ENCODE data around the gene MINDY4.
"Not testable (repeated sequence)": the region's sequence is repeated elsewhere in the genome, so short reads cannot be mapped to it uniquely, and the experiment has no call there.

Gene MINDY4

DNA sequence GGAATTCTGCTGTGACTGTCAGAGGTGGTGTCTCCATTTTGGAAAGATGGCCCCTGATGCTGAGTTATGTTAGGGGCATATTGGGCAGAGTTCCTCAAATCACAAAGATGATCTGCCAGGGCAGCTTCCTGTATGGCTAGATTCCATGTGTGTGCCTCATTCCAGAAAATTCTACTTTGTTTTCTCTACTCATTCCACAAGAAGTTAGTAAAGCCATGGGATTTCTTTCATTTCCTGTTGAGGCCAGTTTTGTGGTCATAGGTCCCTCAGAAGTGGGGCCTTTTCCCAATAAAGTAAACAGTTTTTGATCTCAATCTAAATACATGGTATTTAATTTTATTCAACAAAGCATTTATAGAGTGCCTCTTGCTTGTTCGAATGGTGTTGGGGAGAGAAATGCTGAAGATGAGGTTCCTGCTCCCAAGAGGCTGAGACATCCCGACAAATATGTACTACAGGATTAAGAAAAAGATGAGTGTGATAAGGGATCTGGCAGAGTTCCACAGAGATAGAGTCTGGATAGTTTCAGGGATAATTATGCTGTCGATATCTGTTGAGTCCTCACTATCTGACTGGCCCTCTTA lies 33.0 kb downstream of the MINDY4 start:
- no peak for DNase-seq (ENCODE audit: low spot score)

DNA sequence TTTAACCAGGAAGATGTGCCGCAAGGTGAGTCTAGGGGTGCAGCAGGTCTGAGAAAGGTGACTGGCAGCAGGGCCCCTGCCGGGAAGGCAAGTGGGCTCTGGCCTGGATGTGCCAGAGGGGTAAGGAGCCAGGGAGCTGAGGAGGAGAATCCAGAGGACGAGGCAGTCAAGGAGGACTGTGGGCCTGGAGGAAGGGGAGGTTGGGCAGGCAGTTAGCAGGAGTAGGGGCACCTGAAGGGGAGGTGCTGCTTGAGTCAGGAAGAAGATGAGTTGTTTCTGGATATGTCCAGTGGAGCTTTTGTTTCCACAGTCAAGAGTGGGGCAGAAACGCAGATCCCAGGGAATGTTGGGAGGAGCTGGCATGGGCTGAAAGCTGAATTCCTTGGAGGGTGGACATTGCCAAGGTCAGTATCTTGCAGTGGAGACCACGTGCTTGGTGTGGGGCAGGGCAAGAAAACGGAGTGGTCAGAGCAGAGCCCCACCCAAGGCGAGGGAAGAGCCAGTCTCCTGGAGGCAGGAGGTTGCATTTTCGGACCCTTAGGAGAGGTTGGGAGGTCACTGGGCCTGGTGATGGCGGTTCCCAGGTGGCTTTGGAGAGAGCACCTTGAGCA lies 34.0 kb downstream of the MINDY4 start:
- DNase-seq (ENCODE audit: low spot score), result no peak

DNA sequence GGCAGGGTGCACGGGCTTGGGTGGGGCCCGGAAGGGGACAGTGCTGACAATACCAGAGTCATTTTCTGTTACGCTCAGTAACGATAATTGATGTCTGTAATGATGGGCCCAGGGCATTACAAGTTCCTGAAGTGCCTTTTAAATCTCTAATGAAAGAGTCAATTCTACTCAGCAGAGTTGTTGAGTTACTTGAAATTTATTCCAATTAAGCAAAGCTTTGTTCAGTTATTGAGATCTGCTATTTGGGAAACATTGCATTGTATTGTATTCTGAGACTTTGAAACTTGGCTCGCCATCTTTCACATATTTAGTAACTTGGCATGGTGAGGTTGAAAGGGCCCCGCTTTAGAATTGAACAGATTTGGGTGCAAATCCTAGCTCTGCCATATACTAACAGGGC lies 34.7 kb downstream of the MINDY4 start:
- no peak for DNase-seq (ENCODE audit: low spot score)

DNA sequence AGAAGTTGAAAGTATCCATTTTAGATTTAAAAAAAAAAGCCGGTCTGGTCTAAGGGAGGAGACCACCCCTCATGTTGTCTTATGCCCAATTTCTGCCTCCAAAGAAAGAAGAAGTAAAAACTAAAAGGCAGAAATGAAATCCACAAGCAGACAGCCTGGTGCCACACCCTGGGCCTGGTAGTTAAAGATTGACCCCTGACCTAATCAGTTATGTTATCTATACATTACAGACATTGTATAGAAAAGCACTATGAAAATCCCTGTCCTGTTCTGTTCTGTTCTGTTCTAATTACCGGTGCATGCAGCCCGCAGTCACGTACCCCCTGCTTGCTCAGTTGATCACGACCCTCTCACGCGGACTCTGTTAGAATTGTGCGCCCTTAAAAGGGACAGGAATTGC lies 36.3 kb downstream of the MINDY4 start:
- not testable (repeated sequence) for DNase-seq (ENCODE audit: low spot score)

DNA sequence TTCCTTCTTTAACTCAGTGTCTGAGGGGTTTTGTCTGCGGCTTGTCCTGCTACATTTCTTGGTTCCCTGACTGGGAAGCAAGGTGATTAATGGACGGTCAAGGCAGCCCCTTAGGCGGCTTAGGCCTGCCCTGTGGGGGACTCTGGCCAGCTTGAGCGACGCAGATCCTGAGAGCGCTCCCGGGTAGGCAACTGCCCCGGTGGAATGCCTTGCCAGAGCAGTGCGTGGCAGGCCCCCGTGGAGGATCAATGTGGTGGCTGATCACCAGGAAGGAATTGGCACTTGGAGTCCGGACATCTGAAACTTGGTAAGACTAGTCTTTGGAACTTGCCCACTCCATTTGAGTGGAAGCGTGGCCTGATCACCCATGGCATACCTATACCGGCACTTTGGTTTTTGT lies 36.7 kb downstream of the MINDY4 start:
- DNase-seq (ENCODE audit: low spot score), result not testable (repeated sequence)

DNA sequence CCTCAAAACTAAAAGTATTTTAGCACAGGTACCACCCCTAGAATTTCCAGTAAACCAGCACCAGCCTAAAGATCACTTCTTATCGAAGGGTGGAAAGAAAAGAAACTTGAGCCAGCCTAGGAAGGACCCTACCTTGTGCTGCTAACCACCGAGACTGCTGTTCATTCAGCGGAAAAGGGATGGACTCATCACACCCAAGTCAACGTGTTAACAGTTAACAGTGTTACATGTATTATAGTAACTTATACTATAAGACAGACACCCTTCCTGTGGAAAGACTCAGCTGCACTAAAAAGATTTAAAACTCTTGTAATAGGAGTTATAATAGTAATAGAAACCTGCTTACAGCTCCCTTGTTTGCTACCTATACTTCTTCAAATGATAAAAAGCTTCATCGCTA lies 39.8 kb downstream of the MINDY4 start:
- no peak for DNase-seq (ENCODE audit: low spot score)

DNA sequence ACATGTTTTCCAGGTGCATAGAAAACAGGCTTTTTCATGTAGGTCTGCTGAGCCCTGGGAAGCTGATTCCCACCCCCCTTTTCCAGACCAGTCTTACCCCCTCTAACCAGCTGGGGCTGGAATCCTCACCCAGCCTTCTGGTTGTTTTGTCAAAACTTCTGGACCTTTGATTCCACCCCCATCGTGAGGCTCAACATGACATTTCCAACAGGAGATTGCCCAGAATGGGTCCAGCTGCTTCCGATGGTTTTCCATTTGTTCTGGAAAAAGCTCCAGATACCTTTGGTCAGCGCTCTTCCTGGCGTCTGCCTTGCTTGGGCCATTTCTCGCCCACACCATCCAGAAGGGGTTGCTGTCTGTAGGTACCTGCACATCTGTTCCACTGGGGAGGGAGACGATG lies 41.5 kb downstream of the MINDY4 start:
- no peak for DNase-seq (ENCODE audit: low spot score)

DNA sequence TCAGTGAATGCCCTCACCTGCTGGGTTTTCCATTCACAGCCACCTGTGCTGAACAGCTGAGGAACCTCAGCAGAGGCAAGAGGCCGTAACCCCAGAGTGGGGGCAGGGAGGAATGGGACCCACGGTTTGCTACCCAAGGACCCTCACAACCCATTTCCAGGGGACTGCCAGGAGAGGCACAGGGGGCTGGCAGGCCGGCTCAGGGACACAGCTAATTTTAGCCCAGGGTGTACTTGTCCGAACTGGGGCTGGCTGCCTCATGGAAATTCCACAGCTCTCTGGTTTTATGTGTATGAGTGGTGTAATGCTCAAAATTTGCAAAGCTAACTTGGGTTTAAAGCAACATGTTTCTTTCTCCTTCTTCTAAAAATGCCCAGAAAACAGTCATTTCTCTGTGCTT lies 42.2 kb downstream of the MINDY4 start:
- no peak for DNase-seq (ENCODE audit: low spot score)

DNA sequence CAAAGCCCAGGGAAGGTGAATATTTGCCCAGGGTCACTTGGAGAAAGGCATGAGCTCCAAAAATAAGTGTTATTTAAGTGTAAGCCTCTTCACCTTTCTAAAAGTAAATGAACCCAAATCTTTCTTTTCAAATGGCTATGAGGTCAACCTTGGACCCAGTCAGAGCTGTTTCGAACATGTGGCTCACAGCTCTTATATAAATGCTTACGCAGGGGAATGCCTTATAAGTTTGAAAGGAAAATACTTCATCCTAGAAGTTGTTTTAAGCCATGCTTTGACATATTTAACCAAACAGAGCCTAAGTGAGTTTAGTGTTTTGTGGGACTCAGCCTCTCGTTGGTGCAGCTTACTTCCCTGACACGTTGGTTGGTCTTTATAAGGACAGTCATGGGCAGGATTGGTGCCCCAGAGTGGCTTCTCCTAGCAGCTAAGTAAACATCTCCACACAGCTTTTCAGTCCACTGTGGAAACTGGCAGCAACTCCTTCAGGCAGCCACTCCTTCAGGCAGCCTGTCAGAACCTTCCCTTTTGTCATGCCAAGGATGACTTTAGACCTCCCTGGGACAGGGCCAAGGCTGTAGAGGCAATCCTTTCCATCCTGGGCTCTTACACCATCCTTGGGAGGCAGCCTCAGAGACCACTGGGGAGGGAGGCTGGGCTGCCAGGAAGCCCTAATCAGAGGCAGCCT lies 43.6 kb downstream of the MINDY4 start:
- DNase-seq (ENCODE audit: low spot score), result no peak

DNA sequence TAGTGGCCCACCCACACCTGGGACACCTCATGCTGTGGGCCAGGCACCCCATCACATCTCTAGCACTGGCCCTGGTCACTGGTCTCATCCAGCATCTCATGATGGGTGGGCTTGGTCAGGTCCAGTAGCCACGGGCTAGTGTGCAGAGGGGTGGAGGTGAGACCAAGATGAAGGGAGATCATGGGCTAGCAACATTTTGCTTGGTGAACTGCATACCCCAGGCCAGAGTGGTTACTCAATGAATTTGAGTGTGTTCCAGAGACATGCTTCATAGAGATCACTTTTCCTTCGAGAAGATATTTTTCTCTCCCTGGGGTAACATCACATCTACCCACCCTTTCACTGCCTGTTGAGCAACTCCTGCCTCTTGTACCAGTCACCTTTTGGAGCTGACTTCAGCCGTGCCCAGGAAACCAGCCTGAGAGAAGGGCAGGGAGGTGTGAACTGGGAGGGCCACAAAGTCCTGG lies 44.2 kb downstream of the MINDY4 start:
- DNase-seq (ENCODE audit: low spot score), result no peak

DNA sequence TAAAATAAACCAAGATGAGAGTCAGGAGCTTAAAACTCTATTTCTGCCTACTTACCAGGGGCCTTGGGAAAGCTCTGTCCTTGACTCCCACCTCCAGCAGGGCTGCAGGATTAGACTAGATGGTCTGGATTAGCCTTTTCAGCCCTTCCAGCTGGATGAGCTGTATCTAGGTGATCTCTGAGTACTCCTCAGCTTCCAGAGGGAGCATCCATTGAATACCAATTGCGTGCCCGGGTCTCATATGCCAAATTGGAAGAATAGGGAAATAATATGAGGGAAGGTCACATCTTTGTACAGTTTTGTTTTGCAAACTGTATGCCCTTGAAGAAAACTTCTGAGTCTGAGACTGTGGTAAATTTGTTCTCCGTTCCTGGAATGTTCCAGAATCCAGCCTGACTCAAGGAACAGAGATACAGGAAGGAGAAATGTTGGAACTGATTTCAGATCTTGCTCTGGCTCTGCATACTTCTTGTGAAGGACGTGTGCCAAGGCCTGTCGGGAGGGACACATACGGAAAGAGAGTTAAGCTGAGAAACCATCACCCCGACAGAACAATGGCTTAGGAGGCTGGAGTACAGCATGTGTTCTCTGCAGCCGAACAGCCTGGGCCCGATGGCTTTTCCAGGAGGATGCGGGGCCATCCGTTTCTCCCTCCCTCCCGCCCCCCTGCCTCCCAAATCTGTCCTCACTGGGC lies 44.9 kb downstream of the MINDY4 start:
- DNase-seq (ENCODE audit: low spot score), result no peak

DNA sequence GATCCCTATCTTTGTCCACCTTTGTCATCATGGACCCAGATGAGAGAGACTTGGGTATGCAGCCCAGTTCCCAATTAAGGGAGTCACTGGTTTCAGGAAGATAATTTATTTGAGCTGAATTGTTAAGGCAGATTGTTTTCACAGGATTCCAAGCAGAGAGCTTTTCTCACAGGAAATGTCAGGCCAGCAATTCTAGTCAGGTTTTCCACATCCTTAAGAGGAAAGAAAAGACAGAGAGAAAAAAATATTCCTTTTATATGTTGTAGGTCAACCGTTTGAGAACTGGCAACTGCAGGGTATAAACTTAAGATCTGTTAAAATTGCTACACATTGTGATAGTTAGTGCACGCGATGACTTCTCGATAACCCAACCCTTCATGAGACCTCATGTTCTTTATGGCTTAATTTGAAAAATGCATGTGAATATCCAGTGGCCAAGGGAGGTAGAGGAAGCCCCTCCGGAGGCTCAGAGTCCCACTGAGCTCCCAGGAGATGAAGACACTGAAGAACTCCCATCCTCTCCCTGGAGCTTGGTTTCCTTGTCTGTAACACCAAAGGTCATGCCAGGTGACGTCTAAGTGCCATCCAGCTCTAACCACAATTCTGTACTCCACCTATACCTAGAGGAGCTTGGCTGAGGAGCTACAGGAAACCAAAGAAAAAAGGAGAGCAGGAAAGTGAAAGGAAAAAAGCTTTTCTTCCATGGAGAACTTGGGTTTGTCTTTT lies 45.6 kb downstream of the MINDY4 start:
- no peak for DNase-seq (ENCODE audit: low spot score)

DNA sequence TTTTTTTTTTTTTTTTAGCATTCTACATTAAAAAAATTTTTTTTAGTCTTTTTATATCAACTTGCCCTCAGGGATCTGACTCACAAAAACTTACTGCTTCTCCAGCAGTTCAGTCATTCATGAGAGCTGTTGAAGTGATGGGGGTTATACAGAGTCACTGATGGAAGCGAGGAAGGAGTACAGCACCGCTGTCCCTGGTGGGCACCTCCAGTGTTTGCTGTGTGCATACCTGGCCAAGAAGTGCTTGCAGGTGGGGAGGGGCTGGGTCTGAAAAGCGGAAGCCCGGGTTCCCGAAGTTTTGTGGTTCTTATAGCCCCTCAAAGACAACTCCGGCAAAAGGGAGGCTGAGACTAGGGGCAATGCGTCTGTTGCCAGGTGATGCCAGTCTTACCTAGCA lies 46.2 kb downstream of the MINDY4 start:
- DNase-seq (ENCODE audit: low spot score), result no peak

DNA sequence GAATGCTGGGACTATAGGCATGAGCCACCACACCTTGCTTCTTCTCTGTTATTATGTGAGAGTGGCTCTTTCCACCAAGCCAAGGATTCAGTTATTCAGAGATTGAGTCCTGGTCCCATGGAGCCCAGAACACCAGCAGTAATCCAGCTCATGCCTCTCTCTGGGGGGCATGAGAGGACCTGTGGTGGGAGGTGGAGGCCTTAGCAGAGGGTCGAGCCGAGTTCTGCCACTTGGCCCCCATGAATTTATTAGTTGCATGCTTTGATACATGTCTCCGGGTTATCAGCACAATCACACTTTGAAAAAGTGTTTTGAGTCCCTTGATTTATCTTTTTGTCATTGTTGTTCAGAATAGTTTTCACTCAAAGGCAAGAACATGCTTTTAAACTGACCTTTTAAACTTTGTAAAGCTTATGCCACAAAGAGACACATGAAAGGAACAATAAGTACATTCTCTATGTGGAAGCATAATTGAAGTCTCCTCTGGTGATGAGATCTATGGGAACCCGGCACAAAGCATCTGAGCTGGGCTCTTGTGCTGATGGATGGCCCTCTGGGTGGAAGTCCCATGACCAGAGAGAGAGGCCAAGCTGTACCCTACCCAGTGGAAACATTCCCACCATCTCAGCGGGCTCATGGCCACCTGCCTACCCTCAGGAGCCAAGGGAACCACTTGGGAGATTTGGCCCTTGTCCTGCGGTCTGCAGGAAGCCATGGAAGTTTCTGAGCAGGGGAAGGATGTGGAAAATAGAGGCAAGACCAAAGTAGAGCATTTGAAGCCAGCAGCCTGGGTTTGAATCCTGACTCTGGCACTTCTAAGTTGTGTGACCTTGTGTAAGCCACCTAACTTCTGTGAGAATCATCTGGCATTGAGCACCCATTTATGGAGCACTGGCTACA lies 53.9 kb downstream of the MINDY4 start:
- no peak for DNase-seq (ENCODE audit: low spot score)

DNA sequence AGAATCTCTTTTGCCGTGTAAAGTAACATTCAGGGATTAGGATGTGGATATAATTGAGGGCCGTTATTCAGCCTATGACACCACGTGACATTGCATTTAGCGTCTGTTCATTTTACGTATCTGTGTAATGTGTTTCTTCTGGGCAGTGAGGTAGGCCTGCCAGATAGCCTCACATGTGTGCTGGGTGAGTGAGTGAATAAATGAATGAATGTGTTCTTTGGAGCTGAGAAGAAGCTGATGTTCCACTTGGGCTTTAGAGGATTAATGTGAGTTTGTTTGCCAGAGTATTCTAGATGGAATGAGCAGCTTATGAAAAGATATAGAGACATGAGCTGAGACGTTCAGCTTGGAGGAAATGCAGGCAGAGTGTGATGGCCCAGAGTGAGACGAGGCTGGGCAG lies 55.0 kb downstream of the MINDY4 start:
- no peak for DNase-seq (ENCODE audit: low spot score)

DNA sequence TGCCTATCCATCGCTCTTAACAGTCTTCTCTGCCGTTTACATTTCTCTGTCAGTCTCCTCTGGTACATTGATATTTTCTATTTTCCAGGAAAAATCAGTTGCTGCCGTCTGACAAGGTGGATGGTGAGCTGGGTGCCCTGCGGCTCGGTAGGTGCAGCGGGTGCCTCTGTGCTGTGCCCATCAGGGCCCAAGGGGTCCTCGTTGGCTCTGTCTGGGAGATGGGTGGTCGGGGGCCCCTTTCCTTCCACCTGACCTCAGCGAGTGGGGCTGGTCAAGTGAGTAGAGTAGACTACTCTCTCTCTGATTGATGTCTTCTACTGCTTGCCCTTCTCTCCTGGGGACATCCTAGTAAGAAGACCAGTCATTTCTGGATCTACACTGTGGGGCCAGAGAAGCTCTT lies 57.4 kb downstream of the MINDY4 start:
- no peak for DNase-seq (ENCODE audit: low spot score)

DNA sequence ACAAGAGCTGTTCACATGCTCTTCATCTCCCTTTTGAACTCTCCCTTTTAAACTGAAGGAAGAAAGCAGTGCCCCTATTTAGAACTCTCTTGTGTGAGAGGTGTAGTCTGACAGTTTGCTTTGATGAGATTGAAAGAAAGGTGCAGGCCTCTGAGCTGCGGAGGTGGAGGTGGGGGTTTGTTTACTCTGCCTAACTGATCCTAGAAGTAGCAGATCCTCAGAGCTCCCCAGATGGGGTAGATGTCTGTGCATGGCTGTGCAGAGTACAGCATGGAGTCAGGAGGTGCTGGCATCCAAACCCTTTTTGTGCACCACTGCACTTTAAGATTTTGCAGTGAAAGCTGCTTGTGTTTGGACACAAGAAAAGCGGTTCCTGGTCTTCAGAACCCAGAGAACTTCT lies 58.3 kb downstream of the MINDY4 start:
- DNase-seq (ENCODE audit: low spot score), result no peak

DNA sequence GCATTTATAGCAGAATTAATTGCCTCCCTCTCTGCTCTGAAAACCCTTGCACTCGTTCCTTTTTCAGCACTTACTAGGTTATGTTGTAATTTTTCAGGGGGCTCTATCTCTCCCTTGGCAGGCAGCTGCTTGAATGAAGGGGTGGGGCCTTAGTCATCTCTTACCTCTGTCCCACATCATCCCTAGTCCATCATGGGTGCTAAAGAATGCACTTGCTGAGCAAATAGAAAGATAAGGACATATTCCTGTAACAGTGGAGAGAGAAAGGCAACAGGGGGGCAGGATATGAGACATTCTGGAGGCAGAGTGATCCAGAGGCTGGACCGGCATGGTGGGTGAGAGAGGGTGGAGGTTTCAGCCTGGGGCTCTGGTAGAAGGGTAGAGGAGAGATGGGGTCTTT lies 60.0 kb downstream of the MINDY4 start:
- DNase-seq (ENCODE audit: low spot score), result no peak

DNA sequence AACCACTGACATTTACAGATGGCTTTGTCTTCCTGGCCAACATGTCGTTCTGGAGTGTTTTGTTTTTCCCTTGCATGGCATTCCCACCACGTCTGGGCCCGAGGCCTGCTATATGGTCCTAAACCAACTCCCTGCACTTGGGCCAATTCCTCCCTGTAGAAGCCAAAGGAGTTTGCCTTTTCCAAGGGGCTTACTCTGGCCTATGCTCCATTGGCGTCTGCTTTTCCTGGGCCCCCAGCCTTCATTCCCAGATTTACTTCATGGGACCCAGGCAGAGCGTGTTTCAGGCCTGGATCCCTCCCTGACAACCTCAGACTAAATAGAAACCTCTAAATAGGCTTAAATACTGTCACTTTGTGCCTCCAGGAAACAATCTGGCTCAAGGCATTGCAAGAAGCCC lies 60.7 kb downstream of the MINDY4 start:
- DNase-seq (ENCODE audit: low spot score), result no peak

DNA sequence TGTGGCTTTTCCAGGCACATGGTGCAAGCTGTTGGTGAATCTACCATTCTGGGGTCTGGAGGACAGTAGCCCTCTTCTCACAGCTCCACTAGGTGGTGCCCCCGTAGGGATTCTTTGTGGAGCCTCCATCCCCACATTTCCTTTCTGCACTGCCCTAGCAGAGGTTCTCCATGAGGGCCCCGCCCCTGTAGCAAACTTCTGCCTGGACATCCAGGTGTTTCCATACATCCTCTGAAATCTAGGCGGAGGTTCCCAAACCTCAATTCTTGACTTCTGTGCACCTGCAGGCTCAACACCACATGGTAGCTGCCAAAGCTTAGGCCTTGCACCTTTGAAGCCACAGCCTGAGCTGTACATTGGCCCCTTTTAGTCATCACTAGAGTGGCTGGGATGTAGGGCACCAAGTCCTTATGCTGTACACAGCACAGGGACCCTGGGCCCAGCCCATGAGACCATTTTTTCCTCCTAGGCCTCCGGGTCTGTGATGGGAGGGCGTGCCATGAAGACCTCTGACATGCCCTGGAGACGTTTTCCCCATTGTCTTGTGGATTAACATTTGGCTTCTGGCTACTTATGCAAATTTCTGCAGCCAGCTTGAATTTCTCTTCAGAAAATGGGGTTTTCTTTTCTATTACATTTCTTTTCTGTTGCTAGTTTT lies 62.9 kb downstream of the MINDY4 start:
- DNase-seq (ENCODE audit: low spot score), result not testable (repeated sequence)

DNA sequence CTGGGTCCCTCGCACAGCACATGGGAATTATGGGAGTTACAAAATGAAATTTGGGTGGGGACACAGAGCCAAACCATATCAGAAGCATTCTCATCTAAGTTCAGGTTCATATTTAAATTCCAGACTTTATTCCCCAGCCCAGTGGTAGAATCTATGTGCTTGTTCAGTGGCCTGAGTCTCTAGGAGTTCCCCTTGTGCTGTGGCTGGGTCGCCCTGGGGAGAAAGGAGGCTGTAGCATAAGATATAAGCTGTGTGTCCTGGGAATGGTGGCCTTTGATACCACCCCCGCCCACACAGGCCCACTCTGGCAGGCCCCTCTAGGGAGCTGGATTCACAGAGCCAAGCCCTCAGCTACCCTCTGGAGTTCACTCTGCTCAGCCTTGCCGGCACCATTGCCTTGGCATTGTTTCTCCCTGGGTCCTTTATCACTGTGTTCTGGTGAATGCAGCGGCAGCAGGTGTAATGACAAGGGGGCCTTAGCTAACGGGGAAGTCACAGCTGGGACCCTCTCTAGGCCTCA lies 64.2 kb downstream of the MINDY4 start:
- no peak for DNase-seq (ENCODE audit: low spot score)
